ENCODE data around the gene HDAC4.

HDAC4 gene

DNA sequence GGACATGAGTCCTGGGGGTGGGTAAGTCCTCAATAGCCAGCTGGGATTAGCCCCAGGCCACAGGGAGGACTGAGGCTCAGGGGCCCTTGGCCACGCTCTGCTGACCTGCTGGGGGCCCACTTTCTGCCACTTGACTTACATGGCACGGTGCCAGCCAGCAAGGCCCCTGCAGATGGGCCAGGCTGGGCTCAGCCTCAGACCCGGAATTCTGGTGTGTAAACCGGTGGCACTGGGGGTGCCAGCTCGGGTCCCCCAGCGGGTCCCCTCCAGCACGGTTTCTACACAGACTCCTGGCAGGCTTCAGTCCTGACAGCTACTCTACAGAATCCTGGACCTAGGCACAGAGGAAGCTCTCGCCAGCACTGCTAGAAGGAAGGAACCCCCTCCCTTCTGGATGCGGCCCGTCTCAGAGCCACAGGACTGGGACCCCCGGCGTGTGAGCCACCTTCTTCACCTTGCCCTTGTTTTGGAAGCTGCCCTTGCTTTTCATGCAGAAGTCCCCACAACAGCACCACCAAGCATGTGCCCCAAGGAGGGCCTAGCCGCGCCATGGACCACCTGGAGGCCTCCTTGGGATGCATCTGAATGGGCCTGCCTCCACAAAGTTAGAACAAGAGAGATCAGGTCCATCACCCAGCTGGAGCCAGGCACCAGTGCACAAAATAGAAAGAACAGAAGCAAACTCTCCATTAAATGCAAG, 8.0 kb downstream of the HDAC4 start:
- H3K9me3 ChIP-seq (ENCODE audit: control insufficient read depth, insufficient read depth, low read length) = no peaks in the 10 kb centered on the region
- H3K4me1 ChIP-seq (ENCODE audit: control insufficient read depth, insufficient read depth, low read length) = no peaks in the 10 kb centered on the region
- H3K36me3 ChIP-seq (ENCODE audit: control insufficient read depth, insufficient read depth, low read length) = no peaks in the 10 kb centered on the region
- no peaks in the 10 kb centered on the region for H3K27me3 ChIP-seq (ENCODE audit: control insufficient read depth, insufficient read depth, low read length)
- H3K4me3 ChIP-seq (ENCODE audit: low read depth, low read length) = no peak overlapping the region
- H3K9ac ChIP-seq (ENCODE audit: low read depth, low read length) = no peak overlapping the region

DNA sequence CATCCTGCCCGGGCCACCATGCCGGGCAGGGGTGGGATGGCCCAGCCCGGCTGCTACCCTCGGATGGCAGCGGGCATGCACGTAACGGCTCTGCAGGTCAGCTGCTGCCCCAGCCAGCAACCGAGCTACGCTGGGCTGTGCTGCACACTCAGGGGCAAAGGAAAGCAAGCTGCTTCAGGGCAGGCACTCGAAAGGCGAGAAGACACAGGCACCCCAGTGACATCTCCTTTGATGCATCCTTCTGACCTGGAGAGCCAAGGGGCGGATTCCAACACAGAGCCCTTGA, 8.8 kb downstream of the HDAC4 start:
- Histone ChIP-seq H3K27me3 (ENCODE audit: control insufficient read depth, insufficient read depth, low read length) (no peaks in the 10 kb centered on the region), H3K9me3 (ENCODE audit: control insufficient read depth, insufficient read depth, low read length) (no peaks in the 10 kb centered on the region), H3K4me1 (ENCODE audit: control insufficient read depth, insufficient read depth, low read length) (no peaks in the 10 kb centered on the region), H3K36me3 (ENCODE audit: control insufficient read depth, insufficient read depth, low read length) (no peaks in the 10 kb centered on the region), H3K4me3 (ENCODE audit: low read depth, low read length) (no peak overlapping the region), H3K9ac (ENCODE audit: low read depth, low read length) (no peak overlapping the region)

DNA sequence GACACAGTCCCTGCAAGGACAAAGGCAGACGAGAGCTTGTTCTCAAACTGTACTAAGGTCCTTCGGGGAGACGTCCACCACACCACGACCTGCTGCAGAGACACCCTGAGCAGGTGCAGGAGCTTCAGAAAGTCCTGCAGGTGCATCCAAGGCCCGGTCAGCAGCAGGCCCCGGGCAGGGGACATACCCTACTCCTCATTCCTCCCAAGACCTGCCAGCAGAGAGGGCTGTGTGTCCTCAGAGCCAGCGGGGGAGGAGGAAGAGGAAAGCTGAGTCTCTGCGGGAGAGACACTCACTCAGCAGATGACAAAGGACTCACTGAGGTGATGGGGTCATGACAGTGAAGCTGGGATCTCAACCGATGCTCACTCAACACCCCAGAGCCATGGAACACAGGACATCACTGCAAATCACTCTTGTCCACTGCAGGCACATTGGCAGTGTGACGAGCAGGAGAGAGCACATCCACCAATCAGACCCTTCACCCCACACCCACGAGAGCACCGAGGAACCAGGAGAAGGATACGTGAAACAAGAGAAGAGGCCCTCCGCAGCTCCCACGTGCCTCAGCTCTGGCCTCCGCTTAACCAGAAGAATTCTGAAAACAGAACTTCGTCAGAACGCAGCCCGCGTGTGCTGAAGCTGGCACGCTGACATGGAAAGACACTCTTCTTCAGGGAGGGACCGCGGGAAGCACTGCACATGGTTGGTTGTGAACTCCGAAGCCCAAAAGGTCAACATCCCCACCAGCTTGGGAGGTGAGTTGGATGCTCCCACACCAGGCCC, 9.3 kb downstream of the HDAC4 start:
- Histone ChIP-seq H3K9me3 (ENCODE audit: control insufficient read depth, insufficient read depth, low read length) (no peaks in the 10 kb centered on the region), H3K4me1 (ENCODE audit: control insufficient read depth, insufficient read depth, low read length) (no peaks in the 10 kb centered on the region), H3K36me3 (ENCODE audit: control insufficient read depth, insufficient read depth, low read length) (peaks cover under 1% of the 10 kb centered on the region), H3K27me3 (ENCODE audit: control insufficient read depth, insufficient read depth, low read length) (no peaks in the 10 kb centered on the region), H3K9ac (ENCODE audit: low read depth, low read length) (no peak overlapping the region), H3K4me3 (ENCODE audit: low read depth, low read length) (no peak overlapping the region)

DNA sequence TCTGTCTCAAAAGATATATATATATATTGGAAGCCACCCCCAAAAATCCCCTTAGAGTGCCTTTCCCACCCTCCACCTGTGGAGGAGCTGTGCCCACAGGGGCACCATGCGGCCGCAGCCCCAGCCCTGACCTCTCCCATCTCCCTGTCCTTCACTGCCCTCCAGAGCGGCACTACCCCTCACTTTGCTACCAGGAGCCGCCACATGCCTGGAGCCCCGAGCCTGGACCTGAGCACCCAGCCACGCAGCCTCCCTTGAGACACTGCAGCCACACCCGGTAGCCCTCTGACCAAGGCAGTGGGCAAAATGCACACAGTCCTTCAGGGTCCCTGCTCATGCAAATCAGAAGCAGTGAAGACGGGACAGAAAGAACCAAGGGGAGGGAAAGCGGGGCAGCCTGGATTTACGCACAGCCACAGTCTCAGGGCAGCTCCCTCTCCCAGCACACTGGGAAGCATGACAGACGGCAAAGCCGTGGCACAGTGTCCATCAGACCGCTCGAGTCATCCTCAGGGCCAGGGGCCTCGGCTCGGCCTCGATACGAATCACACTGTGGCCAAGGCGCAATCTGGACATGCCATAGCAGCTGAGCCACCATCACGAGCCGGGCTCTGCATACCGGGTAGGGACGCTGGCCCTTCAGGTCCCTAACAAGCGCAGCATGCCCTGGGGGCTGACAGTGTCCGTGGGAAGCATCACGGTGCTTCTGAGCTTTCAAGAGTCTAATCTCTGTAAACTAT, 10.1 kb downstream of the HDAC4 start:
- Histone ChIP-seq H3K4me3 (ENCODE audit: low read depth, low read length) (no peak overlapping the region), H3K9me3 (ENCODE audit: control insufficient read depth, insufficient read depth, low read length) (no peaks in the 10 kb centered on the region), H3K27me3 (ENCODE audit: control insufficient read depth, insufficient read depth, low read length) (no peaks in the 10 kb centered on the region), H3K4me1 (ENCODE audit: control insufficient read depth, insufficient read depth, low read length) (no peaks in the 10 kb centered on the region), H3K9ac (ENCODE audit: low read depth, low read length) (no peak overlapping the region), H3K36me3 (ENCODE audit: control insufficient read depth, insufficient read depth, low read length) (peaks cover 5% of the 10 kb centered on the region)

DNA sequence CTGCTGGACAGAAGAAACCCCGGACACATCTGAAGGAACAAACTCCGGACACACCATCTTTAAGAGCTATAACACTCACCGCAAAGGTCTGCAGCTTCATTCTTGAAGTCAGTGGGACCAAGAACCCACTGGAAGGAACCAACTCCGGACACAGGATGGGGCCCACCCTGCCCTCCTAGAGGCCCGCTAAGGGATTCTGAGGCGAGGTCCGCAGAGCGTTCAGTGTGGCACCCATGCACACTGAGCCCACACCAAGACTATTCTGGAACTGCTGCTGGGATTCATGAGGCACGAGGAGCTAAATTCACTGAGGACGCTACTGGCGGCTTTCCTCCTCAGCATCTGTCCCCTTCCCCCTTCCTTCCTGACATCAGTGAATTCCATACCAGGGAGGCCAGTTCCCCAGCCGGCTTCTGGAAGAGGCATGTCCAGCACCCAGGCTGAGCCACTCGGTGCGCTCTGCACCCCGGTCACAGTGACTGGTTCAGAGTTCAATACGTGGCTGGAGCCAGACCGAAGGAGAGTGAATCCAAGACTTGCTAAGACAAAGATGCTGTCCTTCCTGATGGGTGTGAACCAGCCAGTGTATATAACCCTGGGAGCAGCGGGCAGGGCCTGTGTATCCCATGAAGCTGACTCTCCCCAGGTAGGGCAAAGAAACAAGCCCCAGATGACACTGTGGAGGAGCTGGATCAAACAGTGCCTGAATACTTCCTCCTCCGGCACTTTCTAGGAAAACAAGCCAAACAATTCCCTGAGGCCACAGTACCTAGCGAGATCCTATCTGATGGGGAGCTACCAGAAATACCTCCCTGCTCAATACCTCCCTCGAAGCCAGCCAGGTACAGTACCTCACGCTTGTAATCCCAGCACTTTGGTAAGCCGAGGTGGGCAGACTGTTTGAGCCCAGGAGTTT, 11.1 kb downstream of the HDAC4 start:
- Histone ChIP-seq H3K27me3 (ENCODE audit: control insufficient read depth, insufficient read depth, low read length) (no peaks in the 10 kb centered on the region), H3K9ac (ENCODE audit: low read depth, low read length) (no peak overlapping the region), H3K4me3 (ENCODE audit: low read depth, low read length) (no peak overlapping the region), H3K36me3 (ENCODE audit: control insufficient read depth, insufficient read depth, low read length) (peaks cover 5% of the 10 kb centered on the region), H3K9me3 (ENCODE audit: control insufficient read depth, insufficient read depth, low read length) (no peaks in the 10 kb centered on the region), H3K4me1 (ENCODE audit: control insufficient read depth, insufficient read depth, low read length) (no peaks in the 10 kb centered on the region)

DNA sequence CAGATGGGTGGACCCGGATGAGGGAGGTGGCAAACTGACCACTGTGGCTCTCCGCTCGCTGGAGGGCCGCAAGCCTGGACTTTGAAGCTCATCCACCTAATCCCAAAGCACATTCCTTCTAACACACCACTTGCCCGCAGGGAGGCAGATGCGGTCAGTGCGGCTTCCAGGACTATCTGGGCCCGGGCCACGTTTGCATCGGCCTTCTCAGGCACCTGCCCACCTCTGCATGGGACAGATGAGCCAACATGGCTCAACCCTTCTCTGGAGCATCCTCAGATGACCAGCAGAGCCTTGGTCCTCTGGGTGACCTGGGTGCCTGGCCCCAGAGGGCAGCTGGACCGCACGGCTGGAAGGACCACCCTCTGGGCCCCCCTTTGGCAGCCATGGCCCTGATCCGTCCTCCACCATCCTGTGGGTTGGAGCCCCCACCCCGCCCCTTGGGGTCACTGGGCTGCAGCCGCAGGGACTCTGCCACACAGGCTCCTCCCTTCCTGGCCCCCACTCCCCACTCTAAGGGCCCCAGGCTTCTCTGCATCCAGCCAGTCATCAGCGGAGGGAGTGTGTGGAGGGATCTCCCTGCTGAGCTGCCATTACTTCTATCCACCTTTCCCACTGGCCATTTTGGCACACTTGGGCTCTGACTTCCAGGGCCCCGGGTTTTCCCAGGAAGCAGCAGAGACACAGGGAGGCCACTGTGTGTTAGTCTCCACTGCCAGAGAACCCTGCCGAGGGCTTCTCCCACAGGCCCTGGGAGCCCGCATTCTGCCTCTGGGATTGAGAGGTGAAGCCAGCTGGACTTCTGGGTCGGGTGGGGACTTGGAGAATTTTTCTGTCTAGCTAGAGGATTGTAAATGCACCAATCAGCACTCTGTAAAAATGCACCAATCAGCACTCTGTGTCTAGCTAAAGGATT, 12.3 kb downstream of the HDAC4 start:
- Histone ChIP-seq H3K9me3 (ENCODE audit: control insufficient read depth, insufficient read depth, low read length) (no peaks in the 10 kb centered on the region), H3K9ac (ENCODE audit: low read depth, low read length) (no peak overlapping the region), H3K4me1 (ENCODE audit: control insufficient read depth, insufficient read depth, low read length) (no peaks in the 10 kb centered on the region), H3K36me3 (ENCODE audit: control insufficient read depth, insufficient read depth, low read length) (peaks cover 5% of the 10 kb centered on the region), H3K27me3 (ENCODE audit: control insufficient read depth, insufficient read depth, low read length) (no peaks in the 10 kb centered on the region), H3K4me3 (ENCODE audit: low read depth, low read length) (no peak overlapping the region)

DNA sequence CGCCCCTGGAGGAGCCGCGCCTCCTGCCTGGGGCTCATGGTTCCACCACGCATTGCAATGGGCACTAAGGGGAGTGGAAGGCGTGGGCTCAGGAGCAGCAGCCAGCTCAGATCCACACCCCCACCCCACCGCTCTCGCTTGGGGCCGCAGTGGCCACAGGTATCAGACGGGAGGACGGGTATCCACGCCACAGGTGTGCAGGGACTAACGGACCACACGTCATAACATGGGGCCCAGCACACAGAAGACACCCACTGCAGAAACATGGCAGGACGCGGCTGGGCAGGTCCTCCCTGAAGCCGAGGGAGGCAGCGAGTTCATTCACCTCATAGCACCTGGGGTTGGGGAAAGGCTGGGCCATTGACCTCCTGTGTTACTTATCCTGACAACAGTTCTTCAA, 13.0 kb downstream of the HDAC4 start:
- H3K9me3 ChIP-seq (ENCODE audit: control insufficient read depth, insufficient read depth, low read length) = no peaks in the 10 kb centered on the region
- H3K36me3 ChIP-seq (ENCODE audit: control insufficient read depth, insufficient read depth, low read length) = peaks cover 5% of the 10 kb centered on the region
- no peak overlapping the region for H3K9ac ChIP-seq (ENCODE audit: low read depth, low read length)
- H3K4me3 ChIP-seq (ENCODE audit: low read depth, low read length) = no peak overlapping the region
- H3K4me1 ChIP-seq (ENCODE audit: control insufficient read depth, insufficient read depth, low read length) = peaks cover 2% of the 10 kb centered on the region
- no peaks in the 10 kb centered on the region for H3K27me3 ChIP-seq (ENCODE audit: control insufficient read depth, insufficient read depth, low read length)

DNA sequence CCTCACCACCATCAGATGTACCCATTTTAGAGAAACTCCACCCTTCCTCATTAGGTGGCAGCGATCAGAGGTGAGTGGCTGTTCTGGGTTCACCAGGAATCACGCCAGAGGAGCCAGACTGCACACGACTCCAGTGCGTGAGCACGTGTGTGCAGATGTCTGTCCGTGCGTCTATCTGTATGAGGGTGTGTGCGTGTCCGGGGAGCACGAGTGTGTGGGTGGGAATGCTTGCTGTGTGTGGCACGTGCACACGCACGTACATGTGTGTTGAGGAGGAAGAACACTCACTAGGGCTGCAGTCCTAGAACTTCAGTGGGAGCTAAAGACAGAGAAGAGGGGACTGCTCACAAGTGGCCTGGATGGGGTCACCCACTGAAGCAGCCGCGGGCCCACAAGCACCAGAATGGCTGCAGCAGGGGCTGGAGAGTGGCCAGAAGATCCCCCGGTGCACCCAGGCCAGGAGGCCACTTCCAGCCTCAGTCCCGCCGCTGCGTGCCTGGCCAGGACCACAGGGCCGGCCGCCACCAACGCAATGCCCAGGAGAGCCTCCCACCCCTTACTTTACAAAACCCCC, 13.9 kb downstream of the HDAC4 start:
- H3K27me3 ChIP-seq (ENCODE audit: control insufficient read depth, insufficient read depth, low read length) = no peaks in the 10 kb centered on the region
- H3K4me3 ChIP-seq (ENCODE audit: low read depth, low read length) = no peak overlapping the region
- peaks cover 5% of the 10 kb centered on the region for H3K36me3 ChIP-seq (ENCODE audit: control insufficient read depth, insufficient read depth, low read length)
- no peaks in the 10 kb centered on the region for H3K9me3 ChIP-seq (ENCODE audit: control insufficient read depth, insufficient read depth, low read length)
- H3K9ac ChIP-seq (ENCODE audit: low read depth, low read length) = no peak overlapping the region
- peaks cover 8% of the 10 kb centered on the region for H3K4me1 ChIP-seq (ENCODE audit: control insufficient read depth, insufficient read depth, low read length)

DNA sequence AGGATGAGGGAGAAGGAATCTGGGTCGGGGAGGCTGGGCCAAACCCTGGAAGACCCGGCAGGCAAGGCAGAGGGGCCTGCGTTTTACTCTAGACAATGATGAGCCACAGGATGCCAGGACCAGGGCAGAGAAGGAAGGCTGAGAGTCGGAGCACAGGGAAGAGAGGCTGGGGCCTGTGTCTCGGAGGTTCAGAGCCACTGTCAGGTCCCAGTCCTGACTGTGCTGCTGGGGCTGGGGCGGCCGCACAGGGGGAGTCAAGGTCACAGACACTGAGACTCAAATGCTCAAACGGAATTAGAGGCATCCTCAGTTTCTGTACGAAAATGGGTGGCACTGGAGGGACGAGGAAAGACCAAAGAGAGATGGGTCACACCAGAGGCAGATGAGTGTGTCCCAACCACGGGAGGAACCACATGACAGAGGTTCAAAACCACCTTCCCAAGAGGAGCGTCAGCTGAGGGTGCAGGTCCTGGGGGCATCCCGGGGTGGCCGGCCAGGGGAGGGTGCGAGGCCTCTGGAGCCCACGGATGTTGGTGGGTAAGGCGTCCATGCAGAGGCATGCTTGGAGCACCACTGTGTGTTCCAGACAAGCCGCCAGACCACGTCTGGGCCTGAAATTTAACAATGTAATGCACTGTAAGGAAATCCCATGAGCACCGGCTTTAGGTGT, 14.7 kb downstream of the HDAC4 start:
- no peak overlapping the region for H3K9ac ChIP-seq (ENCODE audit: low read depth, low read length)
- peaks cover 5% of the 10 kb centered on the region for H3K36me3 ChIP-seq (ENCODE audit: control insufficient read depth, insufficient read depth, low read length)

More for the DNA sequence above, 14.7 kb downstream of the HDAC4 start:
- Histone ChIP-seq H3K9me3 (ENCODE audit: control insufficient read depth, insufficient read depth, low read length) (no peaks in the 10 kb centered on the region), H3K27me3 (ENCODE audit: control insufficient read depth, insufficient read depth, low read length) (no peaks in the 10 kb centered on the region), H3K4me3 (ENCODE audit: low read depth, low read length) (no peak overlapping the region), H3K4me1 (ENCODE audit: control insufficient read depth, insufficient read depth, low read length) (peaks cover 16% of the 10 kb centered on the region)

All from iPS-15b (cell line).